Activated T-helper 1 cell treated with anti-CD3 and anti-CD28 coated beads, Interleukin-2, amount 50 U/mL, for 16 hours (primary cell): ENCODE results near the gene TIMM22.

ENCODE experiments used
- DNase-seq, 2 donors: peaks; one replicate each; pipeline ENCODE4 v3.0.0-alpha.2; 2020; ENCODE audit warnings: low read depth in 1 of 2, low spot score in 1 of 2

Gene TIMM22

GRCh38 chr17:1018547-1018946, 21.6 kb downstream of the TIMM22 start:
- DNase-seq = no peak

- no peak for DNase-seq
These were observed 22.5 kb downstream of the TIMM22 start for GRCh38 chr17:1019451-1019850.

- DNase-seq = no peak
These were observed 24.2 kb downstream of the TIMM22 start for GRCh38 chr17:1021147-1021546.

- no peak for DNase-seq
These were observed 25.5 kb downstream of the TIMM22 start for GRCh38 chr17:1022278-1023024.

- DNase-seq = no peak
These were observed 27.1 kb downstream of the TIMM22 start for GRCh38 chr17:1024076-1024475.

GRCh38 chr17:1025733-1026598, 29.0 kb downstream of the TIMM22 start:
- DNase-seq = no peak

- no peak for DNase-seq
These were observed 29.7 kb downstream of the TIMM22 start for GRCh38 chr17:1026599-1026975.

- DNase-seq = no peak
These were observed 30.1 kb downstream of the TIMM22 start for GRCh38 chr17:1027044-1027443.

GRCh38 chr17:1029196-1029921, 32.4 kb downstream of the TIMM22 start:
- no peak for DNase-seq

GRCh38 chr17:1029922-1030644, 33.2 kb downstream of the TIMM22 start:
- no peak for DNase-seq

GRCh38 chr17:1030684-1031532, 34.0 kb downstream of the TIMM22 start:
- DNase-seq = no peak

- no peak for DNase-seq
These were observed 34.8 kb downstream of the TIMM22 start for GRCh38 chr17:1031711-1032110.

GRCh38 chr17:1032391-1032790, 35.5 kb downstream of the TIMM22 start:
- DNase-seq = no peak

GRCh38 chr17:1033503-1033902, 36.6 kb downstream of the TIMM22 start:
- DNase-seq = no peak

GRCh38 chr17:1034652-1035210, 37.8 kb downstream of the TIMM22 start:
- DNase-seq = no peak

GRCh38 chr17:1035546-1036170, 38.7 kb downstream of the TIMM22 start:
- DNase-seq = no peak

GRCh38 chr17:1036171-1036844, 39.4 kb downstream of the TIMM22 start:
- DNase-seq = no peak

- no peak for DNase-seq
These were observed 39.9 kb downstream of the TIMM22 start for GRCh38 chr17:1036845-1037237.
